Kidney epithelial cell (primary cell): ENCODE measurements around the gene PCP4L1. TPM values are rescaled to one million over a fixed set of nuclear protein-coding genes. Genes with fewer than 3 reads are reported as not detected.

ENCODE experiments used
- DNase-seq: peaks from one replicate; pipeline ENCODE4 v3.0.0-alpha.2; 2010; ENCODE audit warnings: low read depth
- H3K27me3 ChIP-seq: 2 replicates; pipeline ENCODE4 v1.6.0; 2011; ENCODE audit warnings: low read length; ENCODE audit not compliant: control insufficient read depth, insufficient read depth
- H3K36me3 ChIP-seq: 2 replicates; pipeline ENCODE4 v1.5.1; 2011; ENCODE audit warnings: low read length; ENCODE audit not compliant: control insufficient read depth, insufficient read depth
- H3K4me3 ChIP-seq: 2 replicates; pipeline ENCODE4 v1.5.1; 2011; ENCODE audit warnings: low read depth, mild to moderate bottlenecking, control low read depth, low read length
- CTCF ChIP-seq: IDR thresholded peaks from 2 replicates; pipeline ENCODE4 v1.5.1; 2011; ENCODE audit warnings: mild to moderate bottlenecking, moderate library complexity, low read length, control low read depth, inconsistent platforms; ENCODE audit not compliant: insufficient read depth, poor library complexity, severe bottlenecking
- total RNA-seq: library from RNA; depleted of rRNA; stranded (reverse); fragments of >200 nt; gene quantifications from 2 replicates; pipeline ENCODE4 v1.2.3, GENCODE V29; 2015

PCP4L1 gene
- total RNA-seq, 1 donor from 2014 or later: not detected

- no peak overlapping the region for H3K4me3 ChIP-seq
- H3K36me3 ChIP-seq: no peaks in the 10 kb centered on the region
- DNase-seq: no peak
- H3K27me3 ChIP-seq: peaks cover 5% of the 10 kb centered on the region
- TF ChIP-seq CTCF: no peak
Observed at GRCh38 chr1:161287482-161288054, 29.0 kb downstream of the PCP4L1 start.

GRCh38 chr1:161290779-161291178 lies 32.2 kb downstream of the PCP4L1 start:
- no peaks in the 10 kb centered on the region for H3K36me3 ChIP-seq
- H3K4me3 ChIP-seq: no peak overlapping the region
- H3K27me3 ChIP-seq: no peaks in the 10 kb centered on the region
- no peak for DNase-seq
- TF ChIP-seq CTCF: no peak

- H3K27me3 ChIP-seq: no peaks in the 10 kb centered on the region
- no peak for DNase-seq
- H3K36me3 ChIP-seq: no peaks in the 10 kb centered on the region
- TF ChIP-seq CTCF: no peak
- H3K4me3 ChIP-seq: no peak overlapping the region
Observed at GRCh38 chr1:161297415-161297814, 38.9 kb downstream of the PCP4L1 start.

GRCh38 chr1:161298116-161298515 lies 39.6 kb downstream of the PCP4L1 start:
- no peak overlapping the region for H3K4me3 ChIP-seq
- no peak for DNase-seq
- TF ChIP-seq CTCF: no peak
- H3K27me3 ChIP-seq: no peaks in the 10 kb centered on the region
- H3K36me3 ChIP-seq: no peaks in the 10 kb centered on the region

GRCh38 chr1:161299347-161299746 lies 40.8 kb downstream of the PCP4L1 start:
- H3K4me3 ChIP-seq: no peak overlapping the region
- TF ChIP-seq CTCF: no peak
- DNase-seq: no peak
- H3K36me3 ChIP-seq: no peaks in the 10 kb centered on the region
- no peaks in the 10 kb centered on the region for H3K27me3 ChIP-seq

GRCh38 chr1:161300478-161300877 lies 41.9 kb downstream of the PCP4L1 start:
- Histone ChIP-seq H3K27me3 (no peaks in the 10 kb centered on the region), H3K4me3 (no peak overlapping the region), H3K36me3 (no peaks in the 10 kb centered on the region)
- TF ChIP-seq CTCF: no peak
- no peak for DNase-seq
